Endothelial cell of hepatic sinusoid (primary cell): ENCODE measurements around the gene CCL7.

Experiments used
- in situ Hi-C: cut with HindIII; loops from 2 replicates; pipeline ENCODE4 v1.10.0; 2017; ENCODE audit warnings: low sequenced_read_pairs

Gene CCL7

DNA sequence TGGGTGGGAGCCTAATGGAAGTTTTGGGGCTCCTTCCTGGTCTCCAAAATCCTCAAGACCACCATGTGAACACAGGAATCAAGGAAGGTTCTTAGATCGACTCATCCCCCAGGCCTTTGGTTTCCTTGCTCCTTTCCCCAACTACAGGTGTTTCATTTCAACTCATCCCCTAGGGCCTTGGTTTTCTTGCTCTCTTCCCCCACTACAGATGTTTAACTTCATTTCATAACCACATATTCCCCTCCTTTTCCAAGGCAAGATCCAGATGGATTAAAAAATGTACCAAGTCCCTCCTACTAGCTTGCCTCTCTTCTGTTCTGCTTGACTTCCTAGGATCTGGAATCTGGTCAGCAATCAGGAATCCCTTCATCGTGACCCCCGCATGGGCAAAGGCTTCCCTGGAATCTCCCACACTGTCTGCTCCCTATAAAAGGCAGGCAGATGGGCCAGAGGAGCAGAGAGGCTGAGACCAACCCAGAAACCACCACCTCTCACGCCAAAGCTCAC lies 15.3 kb downstream of the CCL7 start, which contains the start of gene CCL11:
Gene CCL11 (plus strand): TSS at position 457 of the 507 bp plus-strand sequence. CDS start 67 bp downstream, outside the sequence.
- in situ Hi-C loops = no loop called here

DNA sequence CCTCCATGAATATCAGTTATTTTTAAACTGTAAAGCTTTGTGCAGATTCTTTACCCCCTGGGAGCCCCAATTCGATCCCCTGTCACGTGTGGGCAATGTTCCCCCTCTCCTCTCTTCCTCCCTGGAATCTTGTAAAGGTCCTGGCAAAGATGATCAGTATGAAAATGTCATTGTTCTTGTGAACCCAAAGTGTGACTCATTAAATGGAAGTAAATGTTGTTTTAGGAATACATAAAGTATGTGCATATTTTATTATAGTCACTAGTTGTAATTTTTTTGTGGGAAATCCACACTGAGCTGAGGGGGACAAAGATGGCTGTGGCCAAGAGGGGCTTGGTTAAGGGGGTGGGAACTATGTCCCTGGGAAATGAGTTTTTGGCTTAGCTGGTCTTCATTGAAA lies 17.9 kb downstream of the CCL7 start:
- in situ Hi-C loops = no loop called here

GRCh38 chr17:34290586-34290985 lies 20.6 kb downstream of the CCL7 start:
- in situ Hi-C loops = no loop called here

- in situ Hi-C loops = no loop called here
Measured at GRCh38 chr17:34291721-34292348, 21.8 kb downstream of the CCL7 start.

- in situ Hi-C loops = no loop called here
Measured at GRCh38 chr17:34299027-34299426, 29.0 kb downstream of the CCL7 start.

GRCh38 chr17:34299956-34300577 lies 30.0 kb downstream of the CCL7 start:
- in situ Hi-C loops = loop anchor here (5.0 kb wide), 1 partner anchor 63 kb away; no protein-coding TSS in a partner anchor

DNA sequence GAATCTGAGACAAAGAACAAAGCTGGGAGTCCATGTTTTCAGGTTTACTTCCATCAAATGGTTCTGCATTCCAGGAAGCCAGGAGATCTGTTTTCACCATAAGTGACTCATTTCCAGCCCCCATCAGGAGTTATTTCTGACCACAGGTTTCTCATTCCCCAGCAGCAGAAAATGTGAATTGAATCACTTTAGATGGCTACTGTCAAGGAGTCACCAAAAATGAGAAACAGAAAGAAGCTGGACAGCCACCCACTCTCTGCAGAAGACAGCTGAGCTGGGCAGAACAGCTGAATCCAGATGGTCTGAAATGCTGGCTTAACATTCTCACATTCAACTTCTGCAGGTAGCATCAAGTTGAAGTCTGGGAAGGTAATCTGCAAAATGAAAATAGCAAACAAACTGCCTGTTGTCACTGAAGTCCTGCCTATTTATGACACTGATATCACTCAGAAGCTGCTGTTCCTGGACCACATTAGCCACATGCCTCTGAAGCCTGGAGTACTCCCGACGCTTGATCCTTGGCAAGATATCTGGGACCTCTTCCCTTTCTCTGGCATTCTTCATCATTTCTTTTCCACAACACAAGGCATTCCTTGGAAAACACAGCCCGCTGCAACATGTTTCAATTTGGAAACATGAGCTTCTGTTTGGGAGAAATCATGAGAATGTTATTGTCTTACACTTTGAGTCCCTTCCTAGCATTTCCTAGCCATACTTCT lies 30.8 kb downstream of the CCL7 start:
- in situ Hi-C loops = loop anchor here (5.0 kb wide), 1 partner anchor 64 kb away; no protein-coding TSS in a partner anchor

GRCh38 chr17:34301986-34302385 lies 32.0 kb downstream of the CCL7 start:
- in situ Hi-C loops = loop anchor here (5.0 kb wide), 1 partner anchor 65 kb away; no protein-coding TSS in a partner anchor

GRCh38 chr17:34302636-34303035 lies 32.6 kb downstream of the CCL7 start:
- in situ Hi-C loops = loop anchor here (5.0 kb wide), 1 partner anchor 65 kb away; no protein-coding TSS in a partner anchor

DNA sequence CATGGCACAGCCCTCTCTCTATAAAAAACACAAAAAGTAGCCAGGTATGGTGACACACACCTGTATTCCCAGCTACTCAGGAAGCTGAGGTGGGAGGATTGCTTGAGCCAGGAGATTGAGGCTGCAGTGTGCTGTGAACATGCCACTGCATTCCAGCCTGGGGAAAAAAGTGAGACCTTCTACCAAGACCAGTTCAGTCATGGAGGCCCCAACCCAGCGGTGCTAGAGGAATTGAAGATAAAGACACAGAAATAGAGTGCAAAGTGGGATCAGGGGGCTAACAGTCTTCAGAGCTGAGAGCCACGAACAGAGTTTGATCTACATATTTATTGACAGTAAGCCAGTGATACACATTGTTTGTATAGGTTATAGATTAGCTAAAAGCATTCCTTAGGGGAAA lies 33.6 kb downstream of the CCL7 start:
- in situ Hi-C loops = loop anchor here (5.0 kb wide), 1 partner anchor 66 kb away; no protein-coding TSS in a partner anchor

DNA sequence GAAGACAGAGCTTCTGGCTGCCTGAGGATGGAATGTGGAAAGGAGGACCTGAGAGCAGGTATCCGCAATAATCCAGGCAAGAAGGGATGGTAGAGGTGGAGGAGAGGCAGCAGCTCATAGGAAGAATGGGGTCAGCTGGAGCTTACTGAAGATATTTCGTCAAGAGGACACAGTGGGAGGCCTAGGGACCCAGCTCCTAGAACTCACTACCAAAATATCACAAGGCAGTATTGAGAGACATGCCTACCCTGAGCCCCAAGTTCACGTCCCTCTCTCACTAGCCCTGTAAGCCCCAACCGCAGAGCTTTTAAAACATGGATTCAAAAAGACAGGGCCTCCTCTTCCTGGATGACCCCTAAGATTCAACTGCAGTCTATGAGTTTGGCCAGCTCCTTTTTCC lies 35.0 kb downstream of the CCL7 start:
- in situ Hi-C loops = no loop called here

- in situ Hi-C loops = no loop called here
Measured at GRCh38 chr17:34305606-34306005, 35.6 kb downstream of the CCL7 start.

DNA sequence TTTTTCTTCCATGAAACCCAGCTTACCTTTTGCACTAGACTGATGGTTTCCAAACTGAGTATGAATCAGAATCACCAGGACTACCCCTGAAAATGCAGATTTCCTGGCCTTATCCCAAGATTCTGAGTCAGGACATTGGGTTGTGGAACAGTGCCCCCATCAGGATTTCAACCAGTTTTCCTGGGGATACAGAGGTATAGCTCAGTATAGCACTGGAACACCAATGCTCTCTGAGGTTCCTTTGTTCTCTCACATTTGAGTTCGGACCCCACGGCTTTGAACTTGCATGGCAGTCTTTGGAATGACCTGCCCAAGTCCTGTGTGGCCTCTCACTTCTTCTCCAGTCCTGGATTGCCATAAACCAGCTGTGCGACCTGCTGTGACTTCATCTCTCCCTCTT lies 36.4 kb downstream of the CCL7 start:
- in situ Hi-C loops = no loop called here

DNA sequence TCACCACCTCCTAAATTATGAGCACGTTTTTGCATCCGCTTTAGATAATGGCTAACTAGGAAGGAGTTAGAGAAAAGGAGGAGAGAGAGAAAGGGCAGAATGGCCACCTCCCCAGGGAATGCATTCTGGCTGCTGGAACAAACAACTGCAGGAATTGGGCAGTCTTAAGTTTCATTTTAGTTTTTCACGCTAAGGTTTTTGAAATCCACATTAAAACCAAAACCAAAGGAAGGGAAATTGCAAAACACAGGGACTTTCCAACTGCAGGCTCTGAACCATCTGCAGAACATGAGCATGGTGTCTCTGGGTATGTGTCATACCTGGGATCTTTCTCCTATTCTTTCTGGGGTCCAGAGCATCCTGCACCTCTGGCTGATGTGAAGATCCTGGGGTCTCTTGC lies 37.1 kb downstream of the CCL7 start:
- in situ Hi-C loops = no loop called here

- in situ Hi-C loops = no loop called here
Measured at GRCh38 chr17:34308371-34308770, 38.4 kb downstream of the CCL7 start.

GRCh38 chr17:34311291-34311690 lies 41.3 kb downstream of the CCL7 start:
- in situ Hi-C loops = no loop called here

GRCh38 chr17:34312080-34312479 lies 42.1 kb downstream of the CCL7 start:
- in situ Hi-C loops = no loop called here

GRCh38 chr17:34313164-34313563 lies 43.1 kb downstream of the CCL7 start:
- in situ Hi-C loops = no loop called here

DNA sequence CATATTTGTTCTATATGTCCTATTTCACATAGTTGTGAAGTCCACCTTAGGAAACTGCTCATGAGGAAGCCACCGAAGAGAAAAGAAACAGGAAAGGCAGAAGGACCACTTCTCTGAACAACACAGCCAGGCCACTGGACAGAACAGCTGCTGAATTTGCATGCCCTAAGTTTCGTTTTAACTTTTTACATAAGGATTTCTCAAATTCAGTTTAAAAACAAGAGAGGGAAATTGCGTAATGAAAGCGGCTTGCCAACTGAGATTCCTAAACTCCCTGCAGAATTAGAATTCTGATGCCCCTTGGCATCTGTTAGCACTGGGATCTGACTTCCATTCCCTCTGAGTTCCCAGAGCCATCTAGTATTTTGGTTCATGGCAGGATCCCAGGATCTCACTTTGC lies 44.3 kb downstream of the CCL7 start:
- in situ Hi-C loops = no loop called here

DNA sequence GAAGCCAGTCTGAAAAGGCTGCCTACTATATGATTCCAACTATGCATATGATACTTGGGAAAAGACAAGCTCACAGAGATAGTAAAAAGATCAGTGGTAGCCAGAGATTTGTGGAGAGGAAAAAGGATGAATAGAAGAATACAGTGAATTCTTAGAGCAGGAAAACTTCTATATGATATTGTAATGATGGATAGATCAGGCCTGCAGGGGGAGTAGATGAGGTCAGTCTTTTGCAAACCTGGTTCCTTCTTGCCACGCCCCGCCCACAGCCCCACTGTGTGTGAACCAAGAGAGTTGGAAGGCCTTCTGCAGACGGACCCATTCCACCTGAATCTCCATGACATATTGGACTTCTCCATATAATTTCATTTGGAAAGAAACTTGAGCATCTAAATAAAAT lies 48.5 kb downstream of the CCL7 start:
- in situ Hi-C loops = no loop called here

DNA sequence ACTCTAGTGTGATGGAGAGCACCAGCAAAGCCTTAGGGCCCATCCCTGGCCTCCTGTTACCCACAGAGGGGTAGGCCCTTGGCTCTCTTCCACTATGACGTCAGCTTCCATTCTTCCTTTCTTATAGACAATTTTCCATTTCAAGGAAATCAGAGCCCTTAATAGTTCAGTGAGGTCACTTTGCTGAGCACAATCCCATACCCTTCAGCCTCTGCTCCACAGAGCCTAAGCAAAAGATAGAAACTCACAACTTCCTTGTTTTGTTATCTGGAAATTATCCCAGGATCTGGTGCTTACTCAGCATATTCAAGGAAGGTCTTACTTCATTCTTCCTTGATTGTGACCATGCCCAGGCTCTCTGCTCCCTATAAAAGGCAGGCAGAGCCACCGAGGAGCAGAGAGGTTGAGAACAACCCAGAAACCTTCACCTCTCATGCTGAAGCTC lies 49.0 kb downstream of the CCL7 start, which contains the start of gene CCL8:
Gene CCL8 (plus strand): TSS at position 397 of the 445 bp plus-strand sequence. CDS start 67 bp downstream, outside the sequence.
- in situ Hi-C loops = no loop called here
